PC-9 (cell line): ENCODE measurements around the gene GABRR3. TPM values are rescaled to one million over a fixed set of nuclear protein-coding genes. Genes with fewer than 3 reads are reported as not detected.

Source experiments
- BruUV-seq: library from RNA; stranded (reverse); fragments of 400-500 nt; replicated peaks from 2 replicates; lab custom pipeline; 2021; lab: Mats Ljungman, UMichigan
- CTCF ChIA-PET: fragments of 300-600 bp; sonication (Branson Sonifier 250); formaldehyde crosslinking; loops from one replicate; lab custom pipeline; 2022; ENCODE audit warnings: antibody characterized with exemption; lab: Charles Lee
- POLR2A ChIA-PET: fragments of 300-600 bp; sonication (Branson Sonifier 250); formaldehyde crosslinking; loops from one replicate; lab custom pipeline; 2022; ENCODE audit warnings: antibody characterized with exemption; ENCODE audit not compliant: unreplicated experiment; lab: Charles Lee
- DNase-seq, 2 experiments: peaks; one replicate each; pipeline versions ENCODE4 v3.0.0 to v3.0.0-alpha.2; 2015 to 2022; ENCODE audit warnings: mixed read lengths in 1 of 2
- H2AFZ ChIP-seq: fragments of 200-600 bp; sonication (generic); 2 replicates; pipeline ENCODE4 v1.8.1; 2017; ENCODE audit warnings: antibody characterized with exemption
- H3F3A ChIP-seq: fragments of 200-600 bp; sonication (generic); 2 replicates; pipeline ENCODE4 v1.8.1; 2017; ENCODE audit warnings: antibody characterized with exemption, mild to moderate bottlenecking, low read depth; ENCODE audit not compliant: insufficient read depth
- H3K27ac ChIP-seq: fragments of 200-600 bp; sonication (generic); 2 replicates; pipeline ENCODE4 v1.6.1; 2016; ENCODE audit warnings: mixed run types
- H3K27me3 ChIP-seq: fragments of 200-600 bp; sonication (generic); 2 replicates; pipeline ENCODE4 v1.6.1; 2016; ENCODE audit warnings: low read depth, mixed run types; ENCODE audit not compliant: insufficient read depth
- H3K36me3 ChIP-seq: fragments of 200-600 bp; sonication (generic); 2 replicates; pipeline ENCODE4 v1.6.1; 2016; ENCODE audit warnings: low read depth, mixed run types
- H3K4me1 ChIP-seq: fragments of 200-600 bp; sonication (generic); replicated peaks from 2 replicates; pipeline ENCODE4 v1.6.1; 2016; ENCODE audit warnings: mixed run types; ENCODE audit not compliant: insufficient read depth
- H3K4me2 ChIP-seq: fragments of 200-600 bp; sonication (generic); 2 replicates; pipeline ENCODE4 v1.6.1; 2017; ENCODE audit warnings: mixed run types
- H3K4me3 ChIP-seq: fragments of 200-600 bp; sonication (generic); 2 replicates; pipeline ENCODE4 v1.6.1; 2016; ENCODE audit warnings: mixed run types
- H3K79me2 ChIP-seq: fragments of 200-600 bp; sonication (generic); 2 replicates; pipeline ENCODE4 v1.6.1; 2017; ENCODE audit warnings: low read depth, mixed run types
- H3K9me2 ChIP-seq: fragments of 200-600 bp; sonication (generic); 2 replicates; pipeline ENCODE4 v1.8.1; 2017; ENCODE audit warnings: mild to moderate bottlenecking; ENCODE audit not compliant: insufficient read depth
- H3K9me3 ChIP-seq: fragments of 200-600 bp; sonication (generic); 2 replicates; pipeline ENCODE4 v1.8.1; 2016; ENCODE audit warnings: low read depth; ENCODE audit not compliant: insufficient read depth
- H4K20me1 ChIP-seq: fragments of 200-600 bp; sonication (generic); 2 replicates; pipeline ENCODE4 v1.8.1; 2017; ENCODE audit not compliant: insufficient read depth
- CTCF ChIP-seq: fragments of 200-600 bp; sonication (generic); conservative IDR thresholded peaks from 2 replicates; pipeline ENCODE4 v1.6.1; 2017; ENCODE audit warnings: mixed run types, antibody characterized with exemption, mild to moderate bottlenecking, moderate library complexity
- EZH2 ChIP-seq: fragments of 200-600 bp; sonication (generic); IDR thresholded peaks from 2 replicates; pipeline ENCODE4 v1.8.0; 2017; ENCODE audit warnings: antibody characterized with exemption, low read depth
- intact Hi-C: fragments of 100-400 bp; cut with micrococcal nuclease; formaldehyde crosslinking; loops from one replicate; pipeline ENCODE4 v1.10.0; 2022; ENCODE audit not compliant: unreplicated experiment
- total RNA-seq: library from RNA; stranded (reverse); gene quantifications from 2 replicates; pipeline ENCODE4 v1.2.3, GENCODE V29; 2021

The GABRR3 gene
- total RNA-seq, 1 experiment from 2014 or later: not detected

DNA sequence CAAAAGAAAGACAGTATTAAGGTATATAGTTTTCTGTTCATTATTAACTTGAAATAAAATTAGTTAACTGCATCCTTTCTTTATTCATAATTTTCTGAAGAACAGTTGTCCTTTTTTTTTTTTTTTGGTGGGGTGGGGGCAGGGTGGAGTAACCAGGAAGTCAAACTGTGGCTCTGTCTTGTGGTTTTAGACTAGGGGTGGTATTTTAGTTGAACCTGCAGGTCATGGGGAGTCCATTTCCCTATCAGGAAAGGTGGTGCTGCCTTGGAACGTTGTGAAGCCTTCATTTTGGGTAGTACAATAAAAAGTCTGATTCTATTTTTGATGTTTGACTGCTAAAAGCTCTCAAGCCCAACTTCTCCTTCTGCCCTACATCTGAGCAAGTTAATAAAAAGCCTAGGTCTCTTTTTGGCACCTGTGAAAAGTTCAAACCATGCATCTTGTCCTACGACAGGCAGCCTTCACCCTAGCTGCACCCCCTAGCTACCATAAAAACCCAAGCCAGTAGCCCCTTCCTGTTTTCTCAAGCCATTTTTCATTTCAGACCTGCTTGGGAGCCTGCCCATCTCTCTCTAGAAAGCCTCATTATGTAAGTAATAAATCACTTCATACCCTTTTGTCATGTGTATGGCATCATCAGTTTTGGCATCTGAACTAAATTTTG is 31.7 kb downstream of the GABRR3 start:
- TF ChIP-seq CTCF (no peak), EZH2 (no peak)
- Histone ChIP-seq H4K20me1 (no peaks in the 10 kb centered on the region), H3K27ac (no peak overlapping the region), H3K36me3 (no peaks in the 10 kb centered on the region), H3K4me2 (no peak overlapping the region), H3K9me3 (no peaks in the 10 kb centered on the region), H3F3A (no peaks in the 10 kb centered on the region), H3K27me3 (no peaks in the 10 kb centered on the region), H3K79me2 (no peaks in the 10 kb centered on the region), H3K4me3 (no peak overlapping the region), H3K4me1 (no peaks in the 10 kb centered on the region), H3K9me2 (no peaks in the 10 kb centered on the region), H2AFZ (no peak overlapping the region; the same call in 1 of the 2 replicates)
- DNase-seq: no peak
- POLR2A ChIA-PET: no interaction called here
- intact Hi-C loops: no loop called here
- CTCF ChIA-PET: no interaction called here
- BruUV-seq: no TSS peak

GRCh38 chr3:98002717-98003116 is 32.4 kb downstream of the GABRR3 start:
- no peaks in the 10 kb centered on the region for H3K79me2 ChIP-seq
- no peaks in the 10 kb centered on the region for H3K4me1 ChIP-seq
- H3K27ac ChIP-seq: no peak overlapping the region
- ChIA-PET POLR2A (no interaction called here), CTCF (no interaction called here)
- no peak overlapping the region for H2AFZ ChIP-seq
- TF ChIP-seq CTCF (no peak), EZH2 (no peak)
- H3K27me3 ChIP-seq: no peaks in the 10 kb centered on the region
- H3K36me3 ChIP-seq: no peaks in the 10 kb centered on the region
- H3K4me3 ChIP-seq: no peak overlapping the region
- no peaks in the 10 kb centered on the region for H3F3A ChIP-seq
- no peak for DNase-seq
- no TSS peak for BruUV-seq
- no peaks in the 10 kb centered on the region for H3K9me2 ChIP-seq
- H4K20me1 ChIP-seq: no peaks in the 10 kb centered on the region
- no peaks in the 10 kb centered on the region for H3K9me3 ChIP-seq
- H3K4me2 ChIP-seq: no peak overlapping the region
- intact Hi-C loops: no loop called here

DNA sequence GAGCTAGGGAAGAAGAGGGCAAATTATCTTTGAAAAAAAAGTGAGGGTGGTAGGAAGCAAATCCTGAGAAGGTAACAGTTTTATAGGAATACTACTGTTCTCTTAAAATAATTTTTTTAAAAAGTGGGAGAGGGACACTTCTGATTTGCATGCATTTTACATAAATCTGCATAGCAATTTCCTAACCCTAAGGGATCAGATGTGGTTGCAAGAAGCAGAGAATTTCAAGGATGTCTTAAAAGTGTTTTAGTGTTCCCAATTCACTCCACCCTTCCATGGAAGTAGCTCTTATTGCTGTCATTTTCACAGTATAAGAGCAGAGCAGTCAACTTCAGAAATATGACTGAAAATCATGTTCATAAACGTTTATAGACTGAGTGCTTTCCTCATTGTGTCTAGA is 35.1 kb downstream of the GABRR3 start:
- ChIA-PET CTCF (no interaction called here), POLR2A (no interaction called here)
- Histone ChIP-seq H3K27me3 (no peaks in the 10 kb centered on the region), H3K4me3 (no peak overlapping the region), H3K36me3 (no peaks in the 10 kb centered on the region), H3K4me1 (no peaks in the 10 kb centered on the region), H3K79me2 (no peaks in the 10 kb centered on the region), H3K4me2 (no peak overlapping the region), H3F3A (no peaks in the 10 kb centered on the region), H2AFZ (no peak overlapping the region), H3K27ac (no peak overlapping the region), H3K9me2 (no peaks in the 10 kb centered on the region), H4K20me1 (no peaks in the 10 kb centered on the region), H3K9me3 (no peaks in the 10 kb centered on the region)
- BruUV-seq: no TSS peak
- no peak for DNase-seq
- intact Hi-C loops: no loop called here
- no peak for TF ChIP-seq CTCF
- no peak for TF ChIP-seq EZH2
